LNCaP clone FGC (cell line): ENCODE data around the gene IMMP2L.

ENCODE experiments used
- DNase-seq: peaks from one replicate; pipeline ENCODE4 v3.0.0-alpha.2; 2011; ENCODE audit warnings: low read depth
- H3K4me3 ChIP-seq: 2 replicates; pipeline ENCODE4 v1.5.1; 2011; ENCODE audit warnings: mild to moderate bottlenecking, low read depth, low read length, control low read depth
- CTCF ChIP-seq: IDR thresholded peaks from 2 replicates; pipeline ENCODE4 v1.5.1; 2012; ENCODE audit warnings: mild to moderate bottlenecking; ENCODE audit not compliant: control insufficient read depth, insufficient read depth; ENCODE audit errors: extremely low read depth

Gene IMMP2L

GRCh38 chr7:111438369-111439289, 123.7 kb downstream of the IMMP2L start:
- no peak for DNase-seq
- no peak for TF ChIP-seq CTCF
- H3K4me3 ChIP-seq, result no peak overlapping the region

GRCh38 chr7:111437736-111438135, 124.6 kb downstream of the IMMP2L start:
- no peak overlapping the region for H3K4me3 ChIP-seq
- no peak for DNase-seq
- TF ChIP-seq CTCF, result no peak

GRCh38 chr7:111436608-111437007, 125.7 kb downstream of the IMMP2L start:
- no peak overlapping the region for H3K4me3 ChIP-seq
- TF ChIP-seq CTCF, result no peak
- no peak for DNase-seq

- no peak overlapping the region for H3K4me3 ChIP-seq
- no peak for DNase-seq
- no peak for TF ChIP-seq CTCF
Measured at GRCh38 chr7:111433426-111433825, 128.9 kb downstream of the IMMP2L start.

GRCh38 chr7:111429781-111430180, 132.5 kb downstream of the IMMP2L start:
- H3K4me3 ChIP-seq, result no peak overlapping the region
- no peak for DNase-seq
- no peak for TF ChIP-seq CTCF

- DNase-seq, result no peak
- no peak for TF ChIP-seq CTCF
- no peak overlapping the region for H3K4me3 ChIP-seq
Measured at GRCh38 chr7:111424768-111425167, 137.5 kb downstream of the IMMP2L start.

DNA sequence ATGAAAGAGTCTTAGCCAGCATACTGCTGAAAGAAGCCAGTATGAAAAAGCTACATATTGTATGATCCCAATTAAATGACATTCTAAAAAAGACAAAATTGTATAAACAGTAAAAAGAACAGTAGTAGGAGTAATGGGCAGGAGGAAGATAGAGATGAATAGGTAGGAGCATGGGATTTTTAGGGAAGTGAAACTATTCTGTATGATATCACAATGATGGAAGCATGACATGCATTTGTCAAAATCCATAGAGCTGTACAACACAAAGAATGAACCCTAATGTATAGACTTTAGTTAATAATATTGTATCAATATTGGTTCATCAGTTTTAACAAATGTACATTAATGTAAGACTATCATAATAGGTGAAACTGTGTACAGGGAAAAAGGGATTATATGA, 147.9 kb downstream of the IMMP2L start:
- no peak overlapping the region for H3K4me3 ChIP-seq
- no peak for TF ChIP-seq CTCF
- DNase-seq, result no peak
